Measurements from ENCODE around the gene ZBTB7B.

ZBTB7B gene

DNA sequence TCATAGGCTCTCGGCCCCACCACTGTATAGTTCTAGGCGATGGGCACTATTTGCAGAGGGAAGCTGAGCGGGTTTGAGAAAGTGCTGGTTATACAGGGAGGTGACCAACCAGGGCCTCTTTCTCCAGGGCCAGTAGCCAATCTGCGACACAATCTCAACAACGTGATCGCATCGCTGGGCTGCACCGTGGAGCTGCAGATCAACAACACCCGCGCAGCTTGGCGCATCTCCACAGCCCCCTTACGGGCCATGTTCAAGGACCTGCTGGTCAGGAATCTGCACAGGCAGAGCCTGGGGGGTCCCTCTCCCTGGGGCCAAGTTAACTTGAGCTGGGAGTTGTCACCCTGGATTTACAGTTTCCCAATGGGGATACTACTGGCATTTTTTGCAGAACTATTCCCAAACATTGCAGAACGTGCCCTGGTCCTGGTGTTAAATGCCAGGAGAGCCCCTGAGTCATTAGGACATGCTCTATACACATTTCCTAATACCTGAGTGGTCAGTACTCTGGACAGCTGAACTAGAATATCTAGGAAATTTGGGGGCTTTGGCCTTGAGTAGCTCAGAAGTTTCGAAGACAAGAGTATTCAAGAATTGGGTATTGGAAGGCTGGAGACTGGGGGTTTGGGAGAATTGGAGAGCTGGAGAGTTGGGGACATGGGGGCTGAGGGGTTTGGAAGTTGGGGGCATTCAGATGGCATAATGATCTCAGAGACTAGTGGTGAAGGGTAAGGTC, 37.9 kb downstream of the ZBTB7B start:
- H3K27me3 ChIP-seq (ENCODE audit: low read depth, low read length) = peaks cover 25% of the 10 kb centered on the region
- no peak overlapping the region for H3K4me2 ChIP-seq (ENCODE audit: low read length)
- H3K9me3 ChIP-seq (ENCODE audit: insufficient read depth, low read length) = no peaks in the 10 kb centered on the region
- no peaks in the 10 kb centered on the region for H3K4me1 ChIP-seq (ENCODE audit: low read length)
- no peak overlapping the region for H2AFZ ChIP-seq (ENCODE audit: low read depth, low read length)
- H3K9ac ChIP-seq (ENCODE audit: low read length) = no peak overlapping the region
- TF ChIP-seq, protein P1, sequence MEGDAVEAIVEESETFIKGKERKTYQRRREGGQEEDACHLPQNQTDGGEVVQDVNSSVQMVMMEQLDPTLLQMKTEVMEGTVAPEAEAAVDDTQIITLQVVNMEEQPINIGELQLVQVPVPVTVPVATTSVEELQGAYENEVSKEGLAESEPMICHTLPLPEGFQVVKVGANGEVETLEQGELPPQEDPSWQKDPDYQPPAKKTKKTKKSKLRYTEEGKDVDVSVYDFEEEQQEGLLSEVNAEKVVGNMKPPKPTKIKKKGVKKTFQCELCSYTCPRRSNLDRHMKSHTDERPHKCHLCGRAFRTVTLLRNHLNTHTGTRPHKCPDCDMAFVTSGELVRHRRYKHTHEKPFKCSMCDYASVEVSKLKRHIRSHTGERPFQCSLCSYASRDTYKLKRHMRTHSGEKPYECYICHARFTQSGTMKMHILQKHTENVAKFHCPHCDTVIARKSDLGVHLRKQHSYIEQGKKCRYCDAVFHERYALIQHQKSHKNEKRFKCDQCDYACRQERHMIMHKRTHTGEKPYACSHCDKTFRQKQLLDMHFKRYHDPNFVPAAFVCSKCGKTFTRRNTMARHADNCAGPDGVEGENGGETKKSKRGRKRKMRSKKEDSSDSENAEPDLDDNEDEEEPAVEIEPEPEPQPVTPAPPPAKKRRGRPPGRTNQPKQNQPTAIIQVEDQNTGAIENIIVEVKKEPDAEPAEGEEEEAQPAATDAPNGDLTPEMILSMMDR (IDR thresholded peaks at IDR 0.05; ENCODE audit: low read depth, low read length) = no peak
- no peak for TF ChIP-seq EZH2phosphoT487 (IDR thresholded peaks at IDR 0.05; ENCODE audit: low read depth)
- no peaks in the 10 kb centered on the region for H3K36me3 ChIP-seq (replicated peaks; ENCODE audit: low read depth, low read length)
- no peaks in the 10 kb centered on the region for H3K79me2 ChIP-seq (ENCODE audit: low read length)
- H3K27ac ChIP-seq (ENCODE audit: low read length) = no peak overlapping the region
- no peak overlapping the region for H3K4me3 ChIP-seq (ENCODE audit: low read length)
- no peaks in the 10 kb centered on the region for H4K20me1 ChIP-seq (ENCODE audit: insufficient read depth, low read length)

DNA sequence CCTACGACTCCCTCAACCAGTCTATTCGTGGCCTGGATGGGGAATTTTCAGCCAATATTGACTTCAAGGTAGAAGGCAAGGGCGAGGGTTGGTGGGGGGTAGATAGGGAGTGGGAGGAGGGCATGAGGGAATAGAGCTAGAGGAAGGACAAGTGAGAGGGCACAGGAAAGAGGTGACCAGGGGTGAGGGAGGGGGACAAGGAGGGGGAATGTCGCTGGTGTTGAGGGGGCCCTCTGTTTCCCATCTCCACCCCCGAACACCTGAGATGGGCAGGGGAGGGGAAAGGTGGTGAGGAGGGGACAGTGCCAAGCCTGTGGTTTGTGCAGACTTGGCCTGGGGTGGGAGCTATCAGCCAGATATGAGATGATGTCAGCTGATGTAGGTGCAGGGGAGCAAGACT, 40.2 kb downstream of the ZBTB7B start:
- no peak overlapping the region for H3K27ac ChIP-seq (ENCODE audit: low read length)
- H3K27me3 ChIP-seq (ENCODE audit: low read depth, low read length) = peaks cover 15% of the 10 kb centered on the region
- TF ChIP-seq, protein P1 (IDR thresholded peaks at IDR 0.05; ENCODE audit: low read depth, low read length) = no peak
- no peak for TF ChIP-seq EZH2phosphoT487 (IDR thresholded peaks at IDR 0.05; ENCODE audit: low read depth)
- no peak overlapping the region for H3K4me2 ChIP-seq (ENCODE audit: low read length)
- no peak overlapping the region for H3K9ac ChIP-seq (ENCODE audit: low read length)
- no peaks in the 10 kb centered on the region for H4K20me1 ChIP-seq (ENCODE audit: insufficient read depth, low read length)
- no peaks in the 10 kb centered on the region for H3K4me1 ChIP-seq (ENCODE audit: low read length)
- no peaks in the 10 kb centered on the region for H3K9me3 ChIP-seq (ENCODE audit: insufficient read depth, low read length)
- H3K4me3 ChIP-seq (ENCODE audit: low read length) = no peak overlapping the region
- H3K36me3 ChIP-seq (replicated peaks; ENCODE audit: low read depth, low read length) = no peaks in the 10 kb centered on the region
- H3K79me2 ChIP-seq (ENCODE audit: low read length) = no peaks in the 10 kb centered on the region
- no peak overlapping the region for H2AFZ ChIP-seq (ENCODE audit: low read depth, low read length)

DNA sequence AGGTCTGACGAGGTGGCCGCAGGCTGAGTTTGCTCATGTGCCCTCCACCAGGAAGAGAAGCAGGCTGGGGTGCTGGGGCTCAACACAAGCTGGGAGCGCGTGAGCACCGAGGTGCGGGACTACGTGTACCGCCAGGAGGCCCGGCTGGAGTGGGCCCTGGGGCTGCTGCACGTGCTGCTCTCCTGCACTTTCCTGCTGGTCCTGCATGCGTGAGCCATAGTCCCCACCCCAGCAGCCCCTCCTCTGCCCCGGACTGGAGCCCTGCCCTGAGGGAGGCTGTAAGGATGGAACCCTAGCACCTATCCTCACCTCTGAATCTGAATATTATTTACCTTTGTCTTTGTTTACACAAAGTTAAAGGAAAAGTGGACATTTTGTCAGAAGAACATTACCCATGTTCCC, 40.7 kb downstream of the ZBTB7B start:
- Histone ChIP-seq H3K36me3 (replicated peaks; ENCODE audit: low read depth, low read length) (no peaks in the 10 kb centered on the region), H3K4me3 (ENCODE audit: low read length) (no peak overlapping the region), H2AFZ (ENCODE audit: low read depth, low read length) (no peak overlapping the region), H3K27ac (ENCODE audit: low read length) (no peak overlapping the region), H3K9ac (ENCODE audit: low read length) (no peak overlapping the region), H3K79me2 (ENCODE audit: low read length) (no peaks in the 10 kb centered on the region), H3K9me3 (ENCODE audit: insufficient read depth, low read length) (no peaks in the 10 kb centered on the region), H3K27me3 (ENCODE audit: low read depth, low read length) (peaks cover 10% of the 10 kb centered on the region), H3K4me1 (ENCODE audit: low read length) (no peaks in the 10 kb centered on the region), H3K4me2 (ENCODE audit: low read length) (no peak overlapping the region), H4K20me1 (ENCODE audit: insufficient read depth, low read length) (no peaks in the 10 kb centered on the region)
- no peak for TF ChIP-seq EZH2phosphoT487 (IDR thresholded peaks at IDR 0.05; ENCODE audit: low read depth)
- TF ChIP-seq, protein P1 (IDR thresholded peaks at IDR 0.05; ENCODE audit: low read depth, low read length) = no peak

DNA sequence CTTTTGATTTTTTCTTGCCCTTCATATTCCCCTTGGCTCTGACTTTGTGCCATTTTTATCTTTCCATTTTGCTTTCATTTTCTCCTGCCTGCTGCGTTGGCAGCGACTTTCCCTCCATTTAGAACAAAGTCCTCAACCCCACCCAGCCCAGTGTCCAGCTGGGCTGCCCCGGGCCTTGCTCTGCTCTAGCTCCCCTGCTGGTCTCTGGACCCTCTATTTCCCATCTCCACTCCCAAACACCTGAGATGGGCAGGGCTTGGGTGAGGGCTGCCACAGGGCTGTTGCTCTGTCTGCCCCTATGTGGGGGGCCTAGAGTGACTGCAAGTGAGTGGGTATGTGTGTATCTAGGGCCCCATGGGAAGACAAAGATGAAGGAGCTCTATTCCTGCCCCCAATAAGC, 41.2 kb downstream of the ZBTB7B start:
- no peak overlapping the region for H3K4me2 ChIP-seq (ENCODE audit: low read length)
- H3K4me1 ChIP-seq (ENCODE audit: low read length) = no peaks in the 10 kb centered on the region

More for the DNA sequence above, 41.2 kb downstream of the ZBTB7B start:
- TF ChIP-seq EZH2phosphoT487 (IDR thresholded peaks at IDR 0.05; ENCODE audit: low read depth) = no peak
- TF ChIP-seq, protein P1 (IDR thresholded peaks at IDR 0.05; ENCODE audit: low read depth, low read length) = no peak
- Histone ChIP-seq H3K36me3 (replicated peaks; ENCODE audit: low read depth, low read length) (no peaks in the 10 kb centered on the region), H3K9me3 (ENCODE audit: insufficient read depth, low read length) (no peaks in the 10 kb centered on the region), H3K9ac (ENCODE audit: low read length) (no peak overlapping the region), H4K20me1 (ENCODE audit: insufficient read depth, low read length) (no peaks in the 10 kb centered on the region), H3K79me2 (ENCODE audit: low read length) (no peaks in the 10 kb centered on the region), H3K4me3 (ENCODE audit: low read length) (no peak overlapping the region), H2AFZ (ENCODE audit: low read depth, low read length) (no peak overlapping the region), H3K27ac (ENCODE audit: low read length) (no peak overlapping the region), H3K27me3 (ENCODE audit: low read depth, low read length) (peaks cover 5% of the 10 kb centered on the region)
